Mesendoderm (in vitro differentiated cells): ENCODE data around the gene SLC7A4.
"Not testable (repeated sequence)": the region's sequence is repeated elsewhere in the genome, so short reads cannot be mapped to it uniquely, and the experiment has no call there.

Source experiments
- DNase-seq: peaks from one replicate; pipeline ENCODE4 v3.0.0; 2013
- H2AK5ac ChIP-seq: 2 replicates; pipeline ENCODE4 v1.6.1; 2013; ENCODE audit warnings: low read length, inconsistent platforms
- H2BK120ac ChIP-seq: 2 replicates; pipeline ENCODE4 v1.6.1; 2013; ENCODE audit warnings: low read depth, mild to moderate bottlenecking, low read length, moderate library complexity, mixed read lengths
- H2BK15ac ChIP-seq: replicated peaks from 2 replicates; pipeline ENCODE4 v1.6.1; 2013; ENCODE audit warnings: low read depth, mild to moderate bottlenecking, moderate library complexity
- H2BK5ac ChIP-seq: 2 replicates; pipeline ENCODE4 v1.6.1; 2013; ENCODE audit warnings: low read length, inconsistent platforms
- H3K18ac ChIP-seq: 2 replicates; pipeline ENCODE4 v1.6.1; 2013; ENCODE audit warnings: mild to moderate bottlenecking, low read length, mixed read lengths
- H3K23ac ChIP-seq: one replicate; pipeline ENCODE4 v1.6.1; 2013; ENCODE audit warnings: low read length
- H3K27ac ChIP-seq: 2 replicates; pipeline ENCODE4 v1.5.1; 2013; ENCODE audit warnings: low read depth, mild to moderate bottlenecking, inconsistent platforms, low read length, moderate library complexity
- H3K27me3 ChIP-seq: 2 replicates; pipeline ENCODE4 v1.6.1; 2013; ENCODE audit warnings: low read length, control low read depth, mild to moderate bottlenecking, inconsistent platforms; ENCODE audit not compliant: insufficient read depth, poor library complexity
- H3K36me3 ChIP-seq: 2 replicates; pipeline ENCODE4 v1.6.1; 2013; ENCODE audit warnings: low read length, inconsistent platforms; ENCODE audit not compliant: control insufficient read depth, insufficient read depth
- H3K4ac ChIP-seq: one replicate; pipeline ENCODE4 v1.6.1; 2013; ENCODE audit warnings: low read depth, mild to moderate bottlenecking, low read length, moderate library complexity
- H3K4me1 ChIP-seq: 2 replicates; pipeline ENCODE4 v1.6.1; 2013; ENCODE audit warnings: low read depth, low read length, inconsistent platforms; ENCODE audit not compliant: control insufficient read depth
- H3K4me2 ChIP-seq: 2 replicates; pipeline ENCODE4 v1.6.1; 2013; ENCODE audit warnings: low read length
- H3K4me3 ChIP-seq: 2 replicates; pipeline ENCODE4 v1.5.1; 2013; ENCODE audit warnings: mild to moderate bottlenecking, low read length
- H3K56ac ChIP-seq: one replicate; pipeline ENCODE4 v1.6.1; 2013; ENCODE audit warnings: low read length
- H3K79me1 ChIP-seq: 2 replicates; pipeline ENCODE4 v1.6.1; 2013; ENCODE audit warnings: low read length, inconsistent platforms
- H3K79me2 ChIP-seq: 2 replicates; pipeline ENCODE4 v1.6.1; 2013; ENCODE audit warnings: mild to moderate bottlenecking, low read length; ENCODE audit not compliant: control insufficient read depth, insufficient read depth
- H3K9ac ChIP-seq: 2 replicates; pipeline ENCODE4 v1.6.1; 2013; ENCODE audit warnings: low read length, inconsistent platforms
- H4K5ac ChIP-seq: one replicate; pipeline ENCODE4 v1.6.1; 2013; ENCODE audit warnings: low read length
- H4K8ac ChIP-seq: one replicate; pipeline ENCODE4 v1.6.1; 2013; ENCODE audit warnings: low read depth, mild to moderate bottlenecking, control low read depth, low read length, moderate library complexity
- WGBS: extraction: QIAGEN DNeasy Blood & Tissue Kit; methylation state at CpG from one replicate; pipeline ENCODE4 v1.1.7; 2013; ENCODE audit warnings: low lambda C conversion rate, missing lambda C conversion rate; ENCODE audit not compliant: insufficient coverage; ENCODE audit errors: extremely low coverage; 5-methylcytosine and 5-hydroxymethylcytosine counted together

SLC7A4 gene

GRCh38 chr22:21071796-21072195, 39.4 kb upstream of the SLC7A4 start:
- not testable (repeated sequence) for H3K27me3 ChIP-seq, H3K27ac ChIP-seq, DNase-seq, H3K4me1 ChIP-seq, H3K36me3 ChIP-seq, H2BK120ac ChIP-seq, H2AK5ac ChIP-seq, H4K8ac ChIP-seq, H4K5ac ChIP-seq, H3K4me3 ChIP-seq, H3K4ac ChIP-seq, H3K18ac ChIP-seq, H3K23ac ChIP-seq, H3K4me2 ChIP-seq, H3K56ac ChIP-seq, H2BK15ac ChIP-seq, H3K9ac ChIP-seq, H2BK5ac ChIP-seq, H3K79me1 ChIP-seq, H3K79me2 ChIP-seq
- no CpG with 5 or more reads among the region's 8 CpGs for WGBS

- Histone ChIP-seq H3K4me2 (no peak overlapping the region), H3K36me3 (no peaks in the 10 kb centered on the region), H3K27ac (no peak overlapping the region), H2BK120ac (no peak overlapping the region), H2BK5ac (no peak overlapping the region), H3K23ac (no peak overlapping the region), H2AK5ac (no peak overlapping the region), H2BK15ac (no peak overlapping the region), H3K4me1 (no peaks in the 10 kb centered on the region), H3K4ac (no peak overlapping the region), H4K8ac (no peak overlapping the region), H3K56ac (no peak overlapping the region), H3K18ac (no peak overlapping the region), H3K79me1 (no peaks in the 10 kb centered on the region), H3K9ac (no peak overlapping the region), H3K4me3 (no peak overlapping the region), H3K27me3 (no peaks in the 10 kb centered on the region), H3K79me2 (no peaks in the 10 kb centered on the region), H4K5ac (no peak overlapping the region)
- no peak for DNase-seq
- WGBS: no CpG with 5 or more reads among the region's 17 CpGs
Observed at GRCh38 chr22:21070690-21071615, 38.6 kb upstream of the SLC7A4 start.

- Histone ChIP-seq H2AK5ac (no peak overlapping the region), H3K79me1 (no peaks in the 10 kb centered on the region), H3K79me2 (no peaks in the 10 kb centered on the region), H2BK5ac (no peak overlapping the region), H3K4ac (no peak overlapping the region), H4K8ac (no peak overlapping the region), H3K27ac (no peak overlapping the region), H4K5ac (no peak overlapping the region), H3K36me3 (no peaks in the 10 kb centered on the region), H3K27me3 (no peaks in the 10 kb centered on the region), H3K4me3 (no peak overlapping the region), H2BK120ac (no peak overlapping the region), H3K23ac (no peak overlapping the region), H3K4me1 (no peaks in the 10 kb centered on the region), H2BK15ac (no peak overlapping the region), H3K56ac (no peak overlapping the region), H3K18ac (no peak overlapping the region), H3K4me2 (no peak overlapping the region), H3K9ac (no peak overlapping the region)
- no peak for DNase-seq
- WGBS: no CpG with 5 or more reads among the region's 5 CpGs
Observed at GRCh38 chr22:21069375-21069774, 37.0 kb upstream of the SLC7A4 start.

GRCh38 chr22:21068681-21069276, 36.4 kb upstream of the SLC7A4 start:
- Histone ChIP-seq H3K4me1 (no peaks in the 10 kb centered on the region), H3K56ac (no peak overlapping the region), H3K79me2 (no peaks in the 10 kb centered on the region), H2AK5ac (no peak overlapping the region), H3K4me2 (no peak overlapping the region), H3K27me3 (no peaks in the 10 kb centered on the region), H2BK15ac (no peak overlapping the region), H4K5ac (no peak overlapping the region), H2BK120ac (no peak overlapping the region), H3K4ac (no peak overlapping the region), H3K79me1 (no peaks in the 10 kb centered on the region), H3K23ac (no peak overlapping the region), H4K8ac (no peak overlapping the region), H3K4me3 (no peak overlapping the region), H2BK5ac (no peak overlapping the region), H3K36me3 (no peaks in the 10 kb centered on the region), H3K27ac (no peak overlapping the region), H3K9ac (no peak overlapping the region), H3K18ac (no peak overlapping the region)
- DNase-seq: peak; percentile 43
- WGBS: no CpG with 5 or more reads among the region's 4 CpGs

GRCh38 chr22:21067901-21068680, 35.7 kb upstream of the SLC7A4 start:
- no peak for DNase-seq
- WGBS: no CpG with 5 or more reads among the region's 12 CpGs
- H3K23ac ChIP-seq: no peak overlapping the region

More at GRCh38 chr22:21067901-21068680, 35.7 kb upstream of the SLC7A4 start:
- H2BK120ac ChIP-seq: no peak overlapping the region
- no peak overlapping the region for H3K4ac ChIP-seq
- H3K18ac ChIP-seq: no peak overlapping the region
- H4K5ac ChIP-seq: no peak overlapping the region
- no peaks in the 10 kb centered on the region for H3K79me1 ChIP-seq
- H3K79me2 ChIP-seq: no peaks in the 10 kb centered on the region
- no peak overlapping the region for H4K8ac ChIP-seq
- H3K36me3 ChIP-seq: no peaks in the 10 kb centered on the region
- H2AK5ac ChIP-seq: no peak overlapping the region
- no peak overlapping the region for H3K27ac ChIP-seq
- no peak overlapping the region for H2BK5ac ChIP-seq
- no peak overlapping the region for H2BK15ac ChIP-seq
- no peak overlapping the region for H3K9ac ChIP-seq
- H3K27me3 ChIP-seq: no peaks in the 10 kb centered on the region
- H3K4me3 ChIP-seq: no peak overlapping the region
- no peak overlapping the region for H3K4me2 ChIP-seq
- no peaks in the 10 kb centered on the region for H3K4me1 ChIP-seq
- no peak overlapping the region for H3K56ac ChIP-seq
